Caco-2 (cell line): ENCODE measurements around the gene ZDHHC6. TPM values are rescaled to one million over a fixed set of nuclear protein-coding genes. Genes with fewer than 3 reads are reported as not detected.

ENCODE experiments used
- total RNA-seq: library from RNA; stranded (reverse); gene quantifications from 2 replicates; pipeline ENCODE4 v1.2.3, GENCODE V29; 2022

Gene ZDHHC6
- total RNA-seq, 1 experiment from 2014 or later: 47.4 TPM

Other genes starting within 250 kb of the ZDHHC6 start
- gene TECTB, start 163.5 kb downstream of the ZDHHC6 start, total RNA-seq: 0.27 and 0.37 TPM in 2 replicates
- gene ACSL5, start 72.8 kb downstream of the ZDHHC6 start, total RNA-seq: 46.6 and 47.9 TPM in 2 replicates
- gene VTI1A, start 301 bp upstream of the ZDHHC6 start, total RNA-seq: 42.3 and 45.6 TPM in 2 replicates